Muscle of leg (tissue), 11 donors: ENCODE measurements around the gene ERI2. TPM values are rescaled to one million over a fixed set of nuclear protein-coding genes. Genes with fewer than 3 reads are reported as not detected.
"Not testable (repeated sequence)": the region's sequence is repeated elsewhere in the genome, so short reads cannot be mapped to it uniquely, and the experiment has no call there.

Experiments
- DNase-seq: peaks from one replicate; pipeline ENCODE4 v3.0.0; 2013
- H3K27ac ChIP-seq: one replicate; pipeline ENCODE4 v1.5.1; 2013; ENCODE audit warnings: mild to moderate bottlenecking, low read length, control low read depth
- H3K27me3 ChIP-seq: one replicate; pipeline ENCODE4 v1.6.1; 2013; ENCODE audit warnings: low read length; ENCODE audit not compliant: control insufficient read depth, insufficient read depth
- H3K36me3 ChIP-seq: one replicate; pipeline ENCODE4 v1.6.1; 2013; ENCODE audit warnings: low read length; ENCODE audit not compliant: control insufficient read depth, insufficient read depth
- H3K4me1 ChIP-seq: one replicate; pipeline ENCODE4 v1.6.1; 2013; ENCODE audit warnings: low read length; ENCODE audit not compliant: control insufficient read depth, insufficient read depth
- H3K4me3 ChIP-seq: one replicate; pipeline ENCODE4 v1.5.1; 2013; ENCODE audit warnings: low read length, control low read depth
- H3K9me3 ChIP-seq: replicated peaks from 2 replicates; pipeline ENCODE4 v1.6.1; 2013; ENCODE audit warnings: low read depth, low read length; ENCODE audit not compliant: control insufficient read depth
- WGBS: methylation state at CpG from one replicate; pipeline ENCODE4 v1.1.5; 2013; ENCODE audit warnings: missing lambda C conversion rate; ENCODE audit not compliant: insufficient coverage; 5-methylcytosine and 5-hydroxymethylcytosine counted together
- polyA plus RNA-seq, 8 donors: library from polyadenylated mRNA; unstranded; fragments of 120-200 nt; gene quantifications; one replicate each; pipeline versions ENCODE4 v1.2.1 to v1.2.3, GENCODE V29; 2013; ENCODE audit warnings: inconsistent platforms in 1 of 8, low replicate concordance in 1 of 8; ENCODE audit not compliant: insufficient read length in 8 of 8, insufficient read depth in 1 of 8
- total RNA-seq: library from RNA; stranded (reverse); fragments of 120-200 nt; gene quantifications from one replicate; pipeline ENCODE4 v1.2.4, GENCODE V29; 2013

ERI2 gene
- total and polyA plus RNA-seq, 9 donors: 13.0 to 17.5 (median 15.2) TPM

- H3K36me3 ChIP-seq, H3K27ac ChIP-seq, H3K4me1 ChIP-seq, H3K27me3 ChIP-seq, H3K9me3 ChIP-seq, H3K4me3 ChIP-seq, DNase-seq: not testable (repeated sequence)
- no CpG with 5 or more reads among the region's 5 CpGs for WGBS
Measured at GRCh38 chr16:20755799-20756198, 50.5 kb downstream of the ERI2 start.

GRCh38 chr16:20755238-20755637 is 51.0 kb downstream of the ERI2 start:
- Histone ChIP-seq H3K27me3 (no peaks in the 10 kb centered on the region), H3K36me3 (no peaks in the 10 kb centered on the region), H3K4me1 (no peaks in the 10 kb centered on the region), H3K27ac (no peak overlapping the region), H3K4me3 (no peak overlapping the region), H3K9me3 (no peaks in the 10 kb centered on the region)
- no peak for DNase-seq
- no CpG with 5 or more reads among the region's 1 CpG for WGBS

DNA sequence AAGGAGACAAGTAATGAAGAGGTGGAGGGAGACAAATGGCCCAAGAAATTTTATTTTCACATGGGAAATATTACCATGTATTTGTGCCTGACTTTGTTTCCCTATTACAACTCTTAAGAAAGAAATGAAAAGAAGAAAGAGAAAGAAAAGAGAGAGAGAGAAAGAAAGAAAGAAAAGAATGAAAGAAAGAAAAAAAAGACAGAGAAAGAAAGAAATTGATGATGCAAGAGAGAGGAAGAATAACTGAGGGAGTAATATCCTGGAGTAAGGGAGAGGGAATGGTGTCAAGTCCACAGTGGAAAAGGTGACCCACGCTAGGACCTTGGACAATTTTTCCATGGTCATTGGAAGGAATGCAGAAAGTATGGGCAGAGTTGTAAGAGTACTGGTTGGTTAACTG is 52.5 kb downstream of the ERI2 start:
- H3K4me3 ChIP-seq: no peak overlapping the region
- no peak overlapping the region for H3K27ac ChIP-seq
- H3K36me3 ChIP-seq: no peaks in the 10 kb centered on the region
- H3K4me1 ChIP-seq: no peaks in the 10 kb centered on the region
- 71% methylated on average over 1 of the region's 1 CpG for WGBS
- no peaks in the 10 kb centered on the region for H3K9me3 ChIP-seq
- DNase-seq: no peak
- H3K27me3 ChIP-seq: no peaks in the 10 kb centered on the region

DNA sequence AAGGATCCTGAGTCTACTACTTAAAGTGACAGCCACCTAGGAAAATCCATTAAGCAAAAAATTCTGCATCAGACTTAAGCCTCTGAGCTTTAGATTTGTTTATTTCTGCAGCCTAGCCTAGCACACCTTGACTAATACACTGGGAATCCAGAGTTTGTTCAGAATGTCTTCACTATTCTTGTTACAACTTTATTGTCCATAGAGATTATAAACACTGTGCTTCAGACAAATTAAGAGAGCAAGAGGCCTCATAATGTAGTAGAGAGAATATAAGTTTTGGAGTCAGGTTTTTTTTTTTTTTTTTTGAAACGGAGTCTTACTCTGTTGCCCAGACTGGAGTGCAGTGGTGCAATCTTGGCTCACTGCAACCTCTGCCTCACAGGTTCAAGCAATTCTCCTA is 55.7 kb downstream of the ERI2 start:
- H3K27me3 ChIP-seq: peaks cover 2% of the 10 kb centered on the region
- WGBS: no CpG with 5 or more reads among the region's 1 CpG
- no peaks in the 10 kb centered on the region for H3K4me1 ChIP-seq
- H3K36me3 ChIP-seq: no peaks in the 10 kb centered on the region
- no peak for DNase-seq
- no peak overlapping the region for H3K27ac ChIP-seq
- no peak overlapping the region for H3K4me3 ChIP-seq
- H3K9me3 ChIP-seq: no peaks in the 10 kb centered on the region

DNA sequence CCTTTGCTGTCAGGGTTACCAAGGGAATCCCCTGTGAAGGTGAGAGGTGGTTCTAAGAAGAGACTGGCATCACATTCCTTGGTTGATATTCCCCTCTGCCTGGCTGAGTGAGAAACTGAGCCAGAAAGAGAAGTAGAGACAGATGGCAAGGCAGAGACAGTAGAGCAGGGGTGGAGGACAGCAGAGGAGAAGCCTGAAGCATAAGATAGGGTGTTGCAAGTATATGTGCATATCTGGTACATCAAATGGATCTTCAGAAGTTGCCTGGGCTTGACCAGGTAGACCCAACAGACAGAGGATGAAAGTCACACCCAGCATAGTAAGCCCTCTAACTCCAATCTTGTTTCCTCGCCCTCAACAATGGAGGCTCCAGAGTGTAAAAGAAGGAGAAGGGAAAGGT is 56.8 kb downstream of the ERI2 start:
- Histone ChIP-seq H3K4me1 (no peaks in the 10 kb centered on the region), H3K36me3 (no peaks in the 10 kb centered on the region), H3K9me3 (no peaks in the 10 kb centered on the region), H3K27ac (no peak overlapping the region), H3K4me3 (no peak overlapping the region), H3K27me3 (peaks cover 2% of the 10 kb centered on the region)
- DNase-seq: no peak
- WGBS: no CpG with 5 or more reads among the region's 1 CpG

- no peak overlapping the region for H3K27ac ChIP-seq
- no peaks in the 10 kb centered on the region for H3K9me3 ChIP-seq
- DNase-seq: no peak
- H3K27me3 ChIP-seq: peaks cover 2% of the 10 kb centered on the region
- no peaks in the 10 kb centered on the region for H3K36me3 ChIP-seq
- WGBS: 83% methylated on average over 2 of the region's 4 CpGs
- H3K4me1 ChIP-seq: no peaks in the 10 kb centered on the region
- H3K4me3 ChIP-seq: no peak overlapping the region
Measured at GRCh38 chr16:20747030-20747816, 59.0 kb downstream of the ERI2 start.

- Histone ChIP-seq H3K4me3 (no peak overlapping the region), H3K27me3 (peaks cover 2% of the 10 kb centered on the region), H3K4me1 (no peaks in the 10 kb centered on the region), H3K9me3 (no peaks in the 10 kb centered on the region), H3K36me3 (no peaks in the 10 kb centered on the region), H3K27ac (no peak overlapping the region)
- WGBS: 79% methylated on average over 2 of the region's 3 CpGs
- DNase-seq: no peak
Measured at GRCh38 chr16:20746461-20746860, 59.8 kb downstream of the ERI2 start.

Other genes with a start within 250 kb of the ERI2 start
- 0.18 TPM for gene ACSM2B, start 230.1 kb downstream of the ERI2 start, total RNA-seq
- gene ACSM2B, start 230.1 kb downstream of the ERI2 start, polyA plus RNA-seq: 1 to 10 TPM in 1 of 8 donors, under 1 TPM in 7; 0.11 to 1.1 (median 0.55) TPM
- 0.04 TPM for gene ACSM1, start 108.8 kb downstream of the ERI2 start, total RNA-seq
- gene ACSM1, start 108.8 kb downstream of the ERI2 start, polyA plus RNA-seq: under 1 TPM in 3 of 8 donors, not detected in 5; 0.10 to 0.20 (median 0.16) TPM
- 38.6 TPM for gene THUMPD1, start 64.7 kb downstream of the ERI2 start, total RNA-seq
- 10 to 100 TPM; 22.5 to 37.0 (median 31.0) TPM for gene THUMPD1, start 64.7 kb downstream of the ERI2 start, polyA plus RNA-seq
- 1.5 TPM for gene ACSM3, start 42.5 kb downstream of the ERI2 start, total RNA-seq
- 1 to 10 TPM; 1.8 to 3.4 (median 2.8) TPM for gene ACSM3, start 42.5 kb downstream of the ERI2 start, polyA plus RNA-seq
- 5.5 TPM for gene REXO5, start 55 bp upstream of the ERI2 start, total RNA-seq
- 1 to 10 TPM; 3.8 to 5.7 (median 4.6) TPM for gene REXO5, start 55 bp upstream of the ERI2 start, polyA plus RNA-seq
- gene DCUN1D3, start 93.9 kb upstream of the ERI2 start, total RNA-seq: 7.8 TPM
- 1 to 10 TPM; 4.3 to 6.5 (median 4.9) TPM for gene DCUN1D3, start 93.9 kb upstream of the ERI2 start, polyA plus RNA-seq
- gene LYRM1, start 94.3 kb upstream of the ERI2 start, total RNA-seq: 22.5 TPM
- 10 to 100 TPM; 17.1 to 22.8 (median 19.8) TPM for gene LYRM1, start 94.3 kb upstream of the ERI2 start, polyA plus RNA-seq